Astrocyte (in vitro differentiated cells and primary cell): ENCODE data around the gene PGPEP1.

Source experiments
- CTCF ChIP-seq: IDR thresholded peaks from 2 replicates; pipeline ENCODE4 v1.5.1; 2011; ENCODE audit warnings: low read depth, mild to moderate bottlenecking, inconsistent platforms, low read length, moderate library complexity; ENCODE audit not compliant: insufficient read depth
- EZH2 ChIP-seq: IDR thresholded peaks from 2 replicates; pipeline ENCODE4 v1.6.1; 2012; ENCODE audit warnings: mild to moderate bottlenecking, low read length, inconsistent platforms; ENCODE audit not compliant: insufficient read depth

GRCh38 chr19:18298601-18299000 is 41.8 kb upstream of the PGPEP1 start:
- TF ChIP-seq CTCF (no peak), EZH2 (no peak)
